IMR-90 (cell line): Measurements from ENCODE around the gene NOL4L. TPM values are rescaled to one million over a fixed set of nuclear protein-coding genes. Genes with fewer than 3 reads are reported as not detected.
"Not testable (repeated sequence)": the region's sequence is repeated elsewhere in the genome, so short reads cannot be mapped to it uniquely, and the experiment has no call there.

Source experiments
- ATAC-seq: fragments of 200-7000 bp; cut with Tn5 transposase; 2 replicates; pipeline ENCODE4 v1.9.1; 2020; ENCODE audit warnings: low read depth, mild to moderate bottlenecking, moderate library complexity
- BruUV-seq: library from RNA; stranded (reverse); fragments of 400-500 nt; replicated peaks from 2 replicates; lab custom pipeline; 2021; lab: Mats Ljungman, UMichigan
- CTCF ChIA-PET: fragments of 300-600 bp; formaldehyde crosslinking; extraction: SDS; loops from one replicate; lab custom pipeline; 2021; ENCODE audit warnings: antibody characterized with exemption; lab: Yijun Ruan, JAX
- POLR2A ChIA-PET: fragments of 300-600 bp; sonication (Branson Sonifier 250); formaldehyde crosslinking; loops from one replicate; lab custom pipeline; 2022; ENCODE audit warnings: antibody characterized with exemption; ENCODE audit not compliant: unreplicated experiment; lab: Charles Lee
- DNase-seq: peaks from one replicate; pipeline ENCODE4 v3.0.0; 2013
- H2AFZ ChIP-seq: replicated peaks from 2 replicates; pipeline ENCODE3; 2013; ENCODE audit warnings: low read length, mild to moderate bottlenecking; ENCODE audit not compliant: poor library complexity
- H2AK5ac ChIP-seq: 2 replicates; pipeline ENCODE4 v1.6.1; 2013; ENCODE audit warnings: low read depth, low read length, inconsistent platforms
- H2AK9ac ChIP-seq: replicated peaks from 2 replicates; pipeline ENCODE3; 2013; ENCODE audit warnings: mild to moderate bottlenecking, low read depth, low read length, moderate library complexity; ENCODE audit not compliant: poor library complexity
- H2BK120ac ChIP-seq: 2 replicates; pipeline ENCODE4 v1.6.1; 2013; ENCODE audit warnings: low read depth, low read length, inconsistent platforms
- H2BK15ac ChIP-seq: 3 replicates; pipeline ENCODE4 v1.6.1; 2013; ENCODE audit warnings: low read depth, low read length, inconsistent platforms
- H2BK20ac ChIP-seq: 2 replicates; pipeline ENCODE4 v1.6.1; 2013; ENCODE audit warnings: low read depth, mild to moderate bottlenecking, inconsistent platforms, low read length, moderate library complexity
- H2BK5ac ChIP-seq: 2 replicates; pipeline ENCODE4 v1.6.1; 2013; ENCODE audit warnings: mild to moderate bottlenecking, low read depth, low read length, inconsistent platforms; ENCODE audit not compliant: poor library complexity, severe bottlenecking
- H3K14ac ChIP-seq: replicated peaks from 2 replicates; pipeline ENCODE4 v1.6.1; 2013; ENCODE audit warnings: low read depth, low read length, inconsistent platforms
- H3K18ac ChIP-seq: 2 replicates; pipeline ENCODE4 v1.6.1; 2013; ENCODE audit warnings: low read depth, low read length, control low read depth
- H3K23ac ChIP-seq: 2 replicates; pipeline ENCODE4 v1.6.1; 2013; ENCODE audit warnings: low read depth, low read length, inconsistent platforms
- H3K27ac ChIP-seq: 2 replicates; pipeline ENCODE4 v1.5.1; 2013; ENCODE audit warnings: mild to moderate bottlenecking, control low read depth, low read length; ENCODE audit not compliant: insufficient read depth
- H3K27me3 ChIP-seq: 2 replicates; pipeline ENCODE4 v1.6.1; 2013; ENCODE audit warnings: low read length; ENCODE audit not compliant: control insufficient read depth, insufficient read depth
- H3K36me3 ChIP-seq: 2 replicates; pipeline ENCODE4 v1.6.1; 2013; ENCODE audit warnings: low read length, mixed read lengths; ENCODE audit not compliant: control insufficient read depth, insufficient read depth
- H3K4ac ChIP-seq: 2 replicates; pipeline ENCODE4 v1.6.1; 2013; ENCODE audit warnings: low read depth, low read length, inconsistent platforms
- H3K4me1 ChIP-seq: 2 replicates; pipeline ENCODE4 v1.6.1; 2013; ENCODE audit warnings: low read length, mixed read lengths; ENCODE audit not compliant: control insufficient read depth, insufficient read depth
- H3K4me2 ChIP-seq: 2 replicates; pipeline ENCODE4 v1.6.1; 2013; ENCODE audit warnings: low read depth, mild to moderate bottlenecking, control low read depth, low read length, moderate library complexity
- H3K4me3 ChIP-seq: 2 replicates; pipeline ENCODE4 v1.5.1; 2013; ENCODE audit warnings: low read depth, mild to moderate bottlenecking, control low read depth, low read length, moderate library complexity; ENCODE audit not compliant: insufficient read depth
- H3K56ac ChIP-seq: 2 replicates; pipeline ENCODE4 v1.6.1; 2013; ENCODE audit warnings: low read length, inconsistent platforms; ENCODE audit not compliant: insufficient read depth; ENCODE audit errors: extremely low read depth
- H3K79me1 ChIP-seq, 2 experiments: 2 replicates each; pipeline ENCODE4 v1.6.1; 2013; ENCODE audit warnings: low read length in 2 of 2, inconsistent platforms in 1 of 2, low read depth in 1 of 2
- H3K9ac ChIP-seq: 2 replicates; pipeline ENCODE4 v1.6.1; 2013; ENCODE audit warnings: low read depth, low read length, control low read depth
- H3K9me1 ChIP-seq: 2 replicates; pipeline ENCODE4 v1.6.1; 2013; ENCODE audit warnings: low read length, inconsistent platforms; ENCODE audit not compliant: insufficient read depth
- H3K9me3 ChIP-seq: 2 replicates; pipeline ENCODE4 v1.6.1; 2013; ENCODE audit warnings: low read length; ENCODE audit not compliant: control insufficient read depth, insufficient read depth
- H4K20me1 ChIP-seq: 2 replicates; pipeline ENCODE4 v1.6.1; 2013; ENCODE audit warnings: low read length, inconsistent platforms; ENCODE audit not compliant: insufficient read depth
- H4K5ac ChIP-seq: 2 replicates; pipeline ENCODE4 v1.6.1; 2013; ENCODE audit warnings: mild to moderate bottlenecking, low read depth, low read length, control low read depth
- H4K8ac ChIP-seq, 2 experiments: 2 replicates each; pipeline ENCODE4 v1.6.1; 2013; ENCODE audit warnings: low read depth in 2 of 2, low read length in 2 of 2, control low read depth in 1 of 2, inconsistent platforms in 1 of 2
- H4K91ac ChIP-seq: 2 replicates; pipeline ENCODE4 v1.6.1; 2013; ENCODE audit warnings: low read depth, low read length, inconsistent platforms; ENCODE audit not compliant: insufficient read depth
- WGBS, 2 experiments: methylation state at CpG; one replicate each; pipeline versions ENCODE4 v1.1.5 to v1.1.7; 2013; ENCODE audit warnings: missing lambda C conversion rate in 2 of 2; ENCODE audit not compliant: insufficient read length in 1 of 2; ENCODE audit errors: extremely low coverage in 2 of 2; 5-methylcytosine and 5-hydroxymethylcytosine counted together
- dilution Hi-C: fragments of 300-500 bp; cut with HindIII; formaldehyde crosslinking; loops from one replicate; pipeline ENCODE4 v1.14.3; 2018; ENCODE audit warnings: low sequenced_read_pairs; ENCODE audit not compliant: unreplicated experiment
- in situ Hi-C: fragments of 300-500 bp; cut with MboI; formaldehyde crosslinking; loops from 3 replicates; pipeline ENCODE4 v1.14.3; 2019; ENCODE audit warnings: low sequenced_read_pairs, inconsistent platforms, mixed read lengths
- intact Hi-C: fragments of 100-400 bp; cut with micrococcal nuclease; formaldehyde crosslinking; loops from 2 replicates; pipeline ENCODE4 v1.10.0; 2022
- polyA plus RNA-seq, 3 experiments: library from polyadenylated mRNA; depleted of rRNA; stranded (reverse); fragments of >200 nt; gene quantifications; 2 replicates each; pipeline ENCODE4 v1.2.3, GENCODE V29; 2012; ENCODE audit warnings: low replicate concordance in 1 of 3
- total RNA-seq: library from RNA; depleted of rRNA; stranded (reverse); fragments of >200 nt; gene quantifications from 2 replicates; pipeline ENCODE4 v1.2.3, GENCODE V29; 2012

The NOL4L gene
- total and polyA plus RNA-seq, 2 of the 4 experiments (the other 2 are of a cell fraction) = 4.7 to 13.3 TPM

DNA sequence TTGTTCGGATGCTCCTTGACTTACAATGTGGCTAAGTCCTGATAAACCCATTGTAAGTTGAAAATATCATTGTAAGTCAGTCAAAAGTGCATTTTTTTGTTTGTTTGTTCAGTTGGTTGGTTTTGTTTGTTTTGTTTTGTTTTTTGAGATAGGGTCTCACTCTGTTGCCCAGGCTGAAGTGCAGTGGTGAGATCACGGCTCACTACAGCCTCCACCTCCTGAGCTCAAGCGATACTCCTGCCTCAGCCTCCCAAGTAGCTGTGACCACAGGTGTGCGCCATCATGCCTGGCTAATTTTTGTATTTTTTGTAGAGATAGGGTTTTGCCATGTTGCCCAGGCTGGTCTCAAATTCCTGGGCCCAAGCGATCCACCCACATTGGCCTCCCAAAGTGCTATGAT lies 9.5 kb upstream of the NOL4L start:
- H2AK5ac ChIP-seq, H3K56ac ChIP-seq, DNase-seq, H2AFZ ChIP-seq, H3K27me3 ChIP-seq, H4K20me1 ChIP-seq, H4K91ac ChIP-seq, H2BK20ac ChIP-seq, BruUV-seq, H3K4me2 ChIP-seq, H3K9me3 ChIP-seq, H2BK5ac ChIP-seq, dilution Hi-C loops, in situ Hi-C loops, H2AK9ac ChIP-seq, H3K23ac ChIP-seq, H3K4ac ChIP-seq, H2BK15ac ChIP-seq, H2BK120ac ChIP-seq, H3K36me3 ChIP-seq, ATAC-seq, H3K79me1 ChIP-seq, H3K18ac ChIP-seq, H3K4me3 ChIP-seq, intact Hi-C loops, H4K8ac ChIP-seq, H3K4me1 ChIP-seq, H3K9me1 ChIP-seq, H3K27ac ChIP-seq, POLR2A ChIA-PET, H3K14ac ChIP-seq, H3K9ac ChIP-seq, CTCF ChIA-PET, H4K5ac ChIP-seq: not testable (repeated sequence)
- WGBS, 2 experiments = no CpG with 5 or more reads among the region's 5 CpGs
